HAP-1 (cell line): ENCODE measurements around the gene CACNA1C.

Source experiments
- DNase-seq, 2 experiments: peaks; one replicate each; pipeline ENCODE4 v3.0.0-alpha.2; 2016 to 2020; ENCODE audit warnings: low spot score in 2 of 2
- H3K27me3 ChIP-seq: fragments of 250-450 bp; sonication (Bioruptor Pico); 2 replicates; pipeline ENCODE4 v1.5.1; 2020; ENCODE audit warnings: low read depth, mild to moderate bottlenecking, moderate library complexity
- H3K36me3 ChIP-seq: fragments of 250-450 bp; sonication (Bioruptor Pico); replicated peaks from 2 replicates; pipeline ENCODE4 v1.5.1; 2020; ENCODE audit warnings: mild to moderate bottlenecking
- H3K4me1 ChIP-seq: fragments of 250-450 bp; sonication (Bioruptor Pico); 2 replicates; pipeline ENCODE4 v1.5.1; 2020; ENCODE audit warnings: mild to moderate bottlenecking
- H3K4me3 ChIP-seq: fragments of 250-450 bp; sonication (Bioruptor Pico); 2 replicates; pipeline ENCODE4 v1.5.1; 2020; ENCODE audit warnings: mild to moderate bottlenecking, moderate library complexity
- H3K9me3 ChIP-seq: fragments of 250-450 bp; sonication (Bioruptor Pico); 2 replicates; pipeline ENCODE4 v1.5.1; 2020; ENCODE audit warnings: mild to moderate bottlenecking, moderate library complexity
- in situ Hi-C: fragments of 300-500 bp; cut with MboI; formaldehyde crosslinking; loops from 3 replicates; pipeline ENCODE4 v1.14.3; 2020; ENCODE audit warnings: low sequenced_read_pairs, inconsistent platforms, mixed read lengths

The CACNA1C gene

DNA sequence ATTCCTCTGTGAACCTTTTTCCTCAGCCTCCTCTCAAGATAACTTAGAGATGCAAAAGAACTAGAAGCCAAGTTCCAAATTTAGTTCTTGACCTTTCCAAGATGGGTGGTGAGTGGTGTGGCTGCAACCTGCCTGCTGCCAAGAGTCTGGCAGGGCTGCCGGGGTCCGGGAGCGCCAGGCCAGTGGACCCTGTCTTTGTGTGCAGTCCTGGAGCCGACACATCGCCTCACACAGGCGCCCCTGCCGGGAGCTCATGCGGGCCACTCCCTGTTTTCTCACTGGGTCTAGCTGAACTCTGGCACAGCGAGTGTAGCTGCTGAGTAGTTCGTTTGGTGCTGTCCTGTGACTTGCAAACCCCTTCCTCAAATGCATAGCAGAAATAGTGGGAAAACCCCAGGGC is 84.9 kb downstream of the CACNA1C start:
- in situ Hi-C loops = no loop called here

DNA sequence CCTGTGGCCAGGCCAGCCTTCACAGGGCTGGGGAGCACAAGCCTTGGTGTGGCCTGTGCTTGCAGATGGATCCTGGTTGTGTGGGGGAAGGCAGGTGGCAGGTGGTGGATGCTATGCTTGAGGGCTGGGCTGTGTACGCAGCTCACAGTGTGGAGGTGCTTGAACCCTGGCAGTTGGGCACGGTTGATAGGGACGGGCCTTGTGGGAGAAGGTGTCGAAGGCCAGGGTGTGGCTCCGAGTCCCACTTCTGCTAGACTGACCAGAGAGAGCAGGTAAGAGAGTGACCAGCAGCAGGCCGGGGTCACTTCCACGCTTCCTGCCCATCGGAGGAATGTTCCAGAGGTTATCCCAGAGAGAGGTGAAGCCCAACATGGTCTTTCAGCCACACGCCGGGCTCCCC is 85.5 kb downstream of the CACNA1C start:
- in situ Hi-C loops = no loop called here
- H3K9me3 ChIP-seq = no peaks in the 10 kb centered on the region

More for the DNA sequence above, 84.9 kb downstream of the CACNA1C start:
- H3K4me1 ChIP-seq = no peaks in the 10 kb centered on the region
- H3K9me3 ChIP-seq = no peaks in the 10 kb centered on the region
- H3K4me3 ChIP-seq = no peak overlapping the region
- H3K27me3 ChIP-seq = no peaks in the 10 kb centered on the region
- no peak for DNase-seq
- no peaks in the 10 kb centered on the region for H3K36me3 ChIP-seq

DNA sequence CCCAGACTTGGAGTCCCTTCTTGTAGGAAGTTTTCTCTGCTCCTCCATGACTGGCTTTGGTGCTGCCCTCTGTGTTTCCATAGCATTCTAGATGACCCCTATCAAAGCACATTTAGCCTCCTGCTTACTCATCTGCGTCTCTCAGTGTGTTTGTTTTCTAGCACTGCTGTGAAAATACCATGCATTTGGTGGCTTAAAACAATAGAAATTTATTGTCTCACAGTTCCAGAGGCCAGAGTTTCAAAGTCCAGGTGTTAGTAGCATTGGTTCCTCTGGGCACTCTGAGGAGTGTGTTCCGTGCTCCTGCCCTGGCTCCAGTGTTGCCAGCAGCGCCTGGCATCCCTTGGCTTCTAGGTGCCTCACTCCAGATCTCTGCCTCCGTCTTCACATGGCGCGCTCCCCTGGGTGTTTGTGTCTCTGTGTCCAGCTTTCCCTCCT is 86.1 kb downstream of the CACNA1C start:
- in situ Hi-C loops = no loop called here
- Histone ChIP-seq H3K4me3 (no peak overlapping the region), H3K36me3 (no peaks in the 10 kb centered on the region), H3K27me3 (no peaks in the 10 kb centered on the region), H3K9me3 (no peaks in the 10 kb centered on the region), H3K4me1 (no peaks in the 10 kb centered on the region)
- DNase-seq = no peak

More for the DNA sequence above, 85.5 kb downstream of the CACNA1C start:
- no peak for DNase-seq
- no peaks in the 10 kb centered on the region for H3K4me1 ChIP-seq
- no peaks in the 10 kb centered on the region for H3K36me3 ChIP-seq
- no peaks in the 10 kb centered on the region for H3K27me3 ChIP-seq
- H3K4me3 ChIP-seq = no peak overlapping the region

DNA sequence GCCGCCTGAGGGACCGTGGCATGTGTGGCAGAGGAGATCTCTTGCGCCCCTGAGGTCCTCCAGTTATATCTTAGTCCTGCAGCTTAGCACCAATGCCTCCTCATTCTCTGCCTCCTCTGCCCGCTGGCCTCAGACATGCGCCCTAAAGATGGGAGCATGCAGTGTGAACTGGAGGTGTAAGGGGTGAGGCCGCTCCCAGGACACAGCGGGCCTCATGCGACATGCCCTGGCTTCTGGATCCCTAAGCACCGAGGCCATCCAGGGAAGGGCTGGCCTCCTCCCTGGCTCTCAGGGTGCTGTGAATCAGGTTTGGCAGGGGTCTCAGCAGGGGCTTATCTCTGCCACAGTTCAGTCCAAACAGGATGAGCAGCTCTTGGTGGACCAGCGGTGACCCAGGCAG is 86.9 kb downstream of the CACNA1C start:
- no peak for DNase-seq
- no peaks in the 10 kb centered on the region for H3K9me3 ChIP-seq

DNA sequence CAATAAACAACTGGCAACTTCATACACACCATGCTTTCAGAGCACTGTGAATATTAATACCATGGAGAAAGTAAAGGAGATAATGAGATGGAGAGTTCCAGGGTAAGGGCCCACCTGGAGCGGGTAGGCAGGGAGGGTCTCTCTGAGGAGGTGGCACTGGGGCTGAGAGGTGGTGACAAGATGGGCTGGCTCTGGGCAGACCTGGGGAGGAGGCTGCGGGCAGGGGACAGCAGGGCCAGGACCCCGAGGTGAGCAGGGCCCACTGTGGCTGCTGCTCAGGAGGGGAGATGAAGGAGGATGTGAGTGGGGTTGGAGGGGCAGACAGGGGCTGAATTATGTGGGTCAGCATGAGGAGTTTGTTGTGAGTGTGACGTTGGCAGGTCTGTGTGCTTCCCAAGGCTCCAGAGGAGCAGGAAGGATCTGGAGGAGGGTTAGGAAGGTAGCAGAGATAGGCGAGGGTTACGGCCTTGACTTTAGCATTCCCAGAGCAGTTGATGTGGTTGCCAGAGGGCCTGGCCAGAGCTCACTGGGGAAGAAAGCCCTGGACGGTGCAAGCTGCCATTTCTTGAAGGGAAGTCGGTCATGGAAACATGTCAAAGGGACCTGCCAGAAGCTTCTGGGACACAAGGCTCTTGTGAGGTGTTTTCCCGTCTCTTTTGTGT is 88.2 kb downstream of the CACNA1C start:
- H3K27me3 ChIP-seq = peaks cover 12% of the 10 kb centered on the region; the same call in 1 of the 2 replicates
- H3K4me3 ChIP-seq = no peak overlapping the region
- H3K4me1 ChIP-seq = no peaks in the 10 kb centered on the region
- no peaks in the 10 kb centered on the region for H3K36me3 ChIP-seq
- no peaks in the 10 kb centered on the region for H3K9me3 ChIP-seq
- in situ Hi-C loops = no loop called here
- no peak for DNase-seq

More for the DNA sequence above, 86.9 kb downstream of the CACNA1C start:
- in situ Hi-C loops = no loop called here
- Histone ChIP-seq H3K27me3 (0 out of 2 replicates have a peak, but pooled peaks cover 3% of the 10 kb centered on the region), H3K4me3 (no peak overlapping the region), H3K4me1 (no peaks in the 10 kb centered on the region), H3K36me3 (no peaks in the 10 kb centered on the region)

DNA sequence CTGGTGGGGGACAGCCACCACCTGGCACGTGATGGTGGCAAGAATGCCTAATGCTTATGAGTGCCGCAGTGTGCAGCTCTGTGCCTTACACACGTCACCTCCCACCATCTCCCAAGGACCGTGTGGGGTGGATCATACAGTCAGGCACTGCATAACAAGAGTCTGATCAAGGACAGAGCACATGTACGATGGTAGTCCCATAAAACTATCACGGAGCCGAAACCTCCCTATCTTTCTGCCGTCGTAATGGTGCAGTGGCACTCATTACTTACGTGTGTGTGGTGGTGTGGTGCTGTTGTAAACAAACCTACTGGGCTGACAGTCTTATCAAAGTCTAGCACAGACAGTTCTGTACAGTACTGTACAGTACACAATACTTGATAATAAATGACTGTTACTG is 89.3 kb downstream of the CACNA1C start:
- Histone ChIP-seq H3K4me1 (no peaks in the 10 kb centered on the region), H3K9me3 (no peaks in the 10 kb centered on the region), H3K4me3 (no peak overlapping the region), H3K27me3 (peaks cover 15% of the 10 kb centered on the region; the same call in 1 of the 2 replicates), H3K36me3 (no peaks in the 10 kb centered on the region)
- no peak for DNase-seq
- in situ Hi-C loops = no loop called here

DNA sequence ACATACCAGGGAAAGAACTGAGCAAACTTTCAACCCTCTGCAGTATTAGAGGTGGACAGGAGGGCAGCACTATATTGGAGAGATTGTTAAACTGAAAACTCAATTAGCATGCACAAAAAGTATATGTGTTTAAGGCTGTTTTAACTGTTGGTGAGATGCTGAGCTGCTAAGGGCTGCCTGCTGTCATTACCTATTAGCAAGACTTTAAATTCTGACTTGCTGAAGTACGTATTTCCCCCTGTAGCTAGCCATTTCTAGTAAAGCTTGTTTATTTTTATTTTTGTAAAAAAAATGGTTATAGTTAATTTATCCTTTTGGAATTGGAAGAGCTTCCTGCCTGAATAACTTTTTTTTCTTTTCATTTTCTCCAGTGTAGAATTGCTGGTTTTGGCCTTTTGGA is 92.2 kb downstream of the CACNA1C start:
- in situ Hi-C loops = no loop called here
- no peaks in the 10 kb centered on the region for H3K4me1 ChIP-seq
- no peaks in the 10 kb centered on the region for H3K9me3 ChIP-seq
- no peak for DNase-seq
- H3K27me3 ChIP-seq = peaks cover 17% of the 10 kb centered on the region; the same call in 1 of the 2 replicates
- no peak overlapping the region for H3K4me3 ChIP-seq
- H3K36me3 ChIP-seq = no peaks in the 10 kb centered on the region

DNA sequence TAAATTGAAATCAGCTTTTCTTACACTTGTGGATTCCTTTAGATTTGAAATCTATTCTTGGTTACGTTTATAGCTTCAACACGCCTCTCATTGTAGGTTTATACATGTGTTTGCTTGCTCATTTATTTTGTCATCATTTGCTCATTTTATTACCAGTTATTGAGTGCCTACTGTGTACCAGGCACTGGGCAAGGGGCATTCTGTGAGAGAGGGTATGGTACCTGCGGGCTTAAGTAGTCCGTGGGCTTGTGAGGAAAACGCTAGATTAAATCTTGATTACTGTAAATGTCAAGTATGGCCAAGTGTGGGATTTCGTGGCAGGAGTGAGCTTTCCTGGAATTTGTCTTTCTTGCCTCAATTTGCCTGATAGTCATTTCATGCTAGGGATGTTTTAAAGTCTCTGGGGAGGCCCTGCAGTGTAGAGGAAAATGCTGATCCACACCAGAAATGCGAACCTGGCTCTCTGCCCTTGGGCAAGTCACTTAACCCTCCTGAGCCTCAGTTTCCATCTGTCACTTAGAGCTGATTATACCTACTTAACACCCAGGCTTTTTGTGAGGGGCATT is 92.7 kb downstream of the CACNA1C start:
- in situ Hi-C loops = no loop called here
- DNase-seq = no peak
- Histone ChIP-seq H3K4me3 (no peak overlapping the region), H3K9me3 (no peaks in the 10 kb centered on the region), H3K4me1 (no peaks in the 10 kb centered on the region), H3K36me3 (no peaks in the 10 kb centered on the region), H3K27me3 (peaks cover 17% of the 10 kb centered on the region; the same call in 1 of the 2 replicates)

DNA sequence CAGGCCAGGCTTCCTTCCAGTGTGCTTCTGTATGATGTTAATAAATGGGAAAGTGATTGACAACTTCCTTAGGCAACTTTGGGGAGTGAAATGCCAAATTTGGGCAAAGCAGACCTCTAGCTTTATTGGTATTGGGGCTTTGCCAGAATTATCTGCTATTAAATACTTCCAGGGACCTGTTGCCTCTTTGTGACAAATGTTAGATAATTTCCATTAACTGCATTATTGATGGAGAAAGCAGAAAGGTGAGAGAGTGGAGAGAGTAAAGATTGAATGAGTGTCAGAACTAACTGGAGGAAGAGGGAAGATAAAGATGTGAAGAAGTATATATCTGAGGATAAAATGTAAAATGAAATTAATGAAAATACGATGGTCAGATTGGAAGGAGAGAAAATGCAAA is 94.5 kb downstream of the CACNA1C start:
- no peaks in the 10 kb centered on the region for H3K36me3 ChIP-seq
- in situ Hi-C loops = no loop called here
- H3K27me3 ChIP-seq = peaks cover 17% of the 10 kb centered on the region; the same call in 1 of the 2 replicates
- H3K9me3 ChIP-seq = no peaks in the 10 kb centered on the region
- H3K4me1 ChIP-seq = no peaks in the 10 kb centered on the region
- H3K4me3 ChIP-seq = no peak overlapping the region
- no peak for DNase-seq

DNA sequence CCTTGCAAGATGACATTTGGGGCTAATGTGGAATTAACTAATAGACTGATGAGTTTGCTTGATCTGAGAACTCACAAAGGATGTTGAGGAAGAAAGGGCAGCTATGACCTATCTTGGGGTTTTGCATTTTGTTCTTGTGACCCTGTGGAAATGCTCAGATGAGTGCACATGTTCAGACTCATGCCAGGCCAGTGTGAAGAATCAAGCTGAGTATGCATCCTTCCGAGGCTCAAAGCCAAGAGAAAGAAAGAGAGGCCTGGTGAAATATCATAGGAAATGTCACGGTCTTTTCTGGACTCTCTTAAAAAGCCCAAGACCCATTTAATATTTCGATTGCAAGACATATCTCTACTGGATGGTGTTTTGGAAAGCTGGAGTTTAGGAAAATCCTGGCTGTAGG is 96.3 kb downstream of the CACNA1C start:
- H3K4me1 ChIP-seq = no peaks in the 10 kb centered on the region
- no peaks in the 10 kb centered on the region for H3K9me3 ChIP-seq
- H3K4me3 ChIP-seq = no peak overlapping the region
- no peaks in the 10 kb centered on the region for H3K36me3 ChIP-seq
- DNase-seq = no peak
- in situ Hi-C loops = no loop called here
- H3K27me3 ChIP-seq = peaks cover 17% of the 10 kb centered on the region; the same call in 1 of the 2 replicates

DNA sequence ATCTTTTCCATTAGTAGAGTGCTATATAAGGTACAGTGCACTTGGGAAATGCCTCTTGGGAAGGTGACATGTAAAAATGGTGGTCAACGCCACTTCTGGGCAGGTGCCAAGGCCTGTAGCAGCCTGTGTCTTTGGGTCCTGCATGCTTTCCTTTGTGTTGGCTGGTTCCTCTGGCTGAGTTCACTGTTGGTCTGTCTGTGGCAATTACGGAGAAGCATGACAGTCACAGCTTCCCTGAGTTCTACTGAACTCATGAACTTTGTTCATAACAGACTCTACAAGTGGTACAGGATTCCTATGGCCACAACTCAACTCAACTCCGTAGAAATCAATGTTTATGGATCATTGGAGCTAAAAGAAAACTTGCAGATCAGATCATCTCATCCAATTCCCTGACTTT is 98.0 kb downstream of the CACNA1C start:
- Histone ChIP-seq H3K36me3 (no peaks in the 10 kb centered on the region), H3K4me3 (no peak overlapping the region), H3K4me1 (no peaks in the 10 kb centered on the region), H3K27me3 (0 out of 2 replicates have a peak, but pooled peaks cover 5% of the 10 kb centered on the region), H3K9me3 (no peaks in the 10 kb centered on the region)
- DNase-seq = no peak
- in situ Hi-C loops = no loop called here

DNA sequence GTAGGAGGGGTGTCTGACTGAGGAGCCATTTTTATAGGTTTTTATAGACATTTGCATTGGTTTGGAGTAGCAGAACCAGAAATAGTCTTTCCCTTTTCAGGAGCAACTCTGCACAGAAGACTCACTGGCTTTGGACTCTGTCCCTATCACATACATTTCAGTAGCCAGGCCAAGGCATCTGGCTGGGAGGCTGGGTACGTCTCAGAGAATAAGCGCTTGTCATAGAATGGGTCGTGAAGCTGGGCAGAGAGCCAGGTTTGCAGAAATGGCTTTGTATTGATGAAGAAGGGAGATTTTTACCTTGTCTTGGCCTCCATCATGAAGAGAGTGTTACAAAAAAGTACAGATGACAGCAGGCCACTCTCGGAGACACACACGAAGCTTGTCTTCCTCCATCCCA is 98.6 kb downstream of the CACNA1C start:
- H3K9me3 ChIP-seq = no peaks in the 10 kb centered on the region
- in situ Hi-C loops = no loop called here
- H3K4me1 ChIP-seq = no peaks in the 10 kb centered on the region
- no peaks in the 10 kb centered on the region for H3K36me3 ChIP-seq
- no peak for DNase-seq
- no peak overlapping the region for H3K4me3 ChIP-seq
- H3K27me3 ChIP-seq = 0 out of 2 replicates have a peak, but pooled peaks cover 5% of the 10 kb centered on the region

DNA sequence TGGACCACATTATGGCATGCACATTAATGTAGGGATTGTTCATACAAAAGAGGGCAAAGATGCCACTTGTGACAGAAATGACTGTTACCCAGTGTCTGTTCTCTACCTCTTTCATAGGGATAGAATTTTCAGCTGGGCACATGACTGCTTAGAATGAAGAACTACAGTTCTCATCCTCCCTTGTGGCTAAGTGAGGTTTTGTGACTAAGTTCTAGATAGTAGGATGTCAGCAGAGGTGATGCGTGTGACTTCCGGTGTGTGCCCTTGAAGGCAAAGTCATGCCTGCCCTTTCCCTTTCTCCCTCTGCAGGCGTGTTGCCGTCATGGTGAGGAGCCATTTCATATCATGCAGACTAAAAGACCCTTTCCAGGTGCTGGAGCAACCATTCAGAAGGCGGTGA is 99.3 kb downstream of the CACNA1C start:
- Histone ChIP-seq H3K27me3 (0 out of 2 replicates have a peak, but pooled peaks cover 3% of the 10 kb centered on the region), H3K4me3 (no peak overlapping the region), H3K36me3 (no peaks in the 10 kb centered on the region), H3K9me3 (no peaks in the 10 kb centered on the region), H3K4me1 (no peaks in the 10 kb centered on the region)
- no peak for DNase-seq
- in situ Hi-C loops = no loop called here

DNA sequence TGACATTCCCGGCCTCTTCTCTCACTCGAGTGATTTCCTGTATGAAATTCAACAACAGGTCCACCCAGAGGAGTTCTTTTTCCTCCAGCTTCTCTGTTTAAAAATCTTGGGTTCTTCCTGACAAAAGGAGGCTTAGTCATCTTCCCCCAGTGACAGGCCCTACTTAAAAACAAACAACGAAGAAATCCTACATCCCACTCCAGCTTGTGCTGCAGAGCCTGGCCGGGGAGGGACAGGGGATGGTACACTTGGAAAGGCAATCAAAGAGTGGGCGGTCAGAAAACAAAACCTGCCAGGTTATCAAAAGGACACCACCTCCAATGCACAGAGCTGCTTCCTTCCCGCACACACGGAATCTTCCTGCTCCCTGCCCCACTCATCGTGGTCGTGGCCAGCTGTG is 101.3 kb downstream of the CACNA1C start:
- Histone ChIP-seq H3K4me3 (no peak overlapping the region), H3K9me3 (no peaks in the 10 kb centered on the region), H3K36me3 (no peaks in the 10 kb centered on the region), H3K27me3 (no peaks in the 10 kb centered on the region), H3K4me1 (no peaks in the 10 kb centered on the region)
- in situ Hi-C loops = no loop called here
- DNase-seq = no peak
